Mononuclear cell (primary cell): ENCODE results near the gene FZD7. TPM values are rescaled to one million over a fixed set of nuclear protein-coding genes. Genes with fewer than 3 reads are reported as not detected.

Experiments used
- H3K27me3 ChIP-seq: 2 replicates; pipeline ENCODE4 v1.6.0; 2011; ENCODE audit warnings: low read length, control low read depth; ENCODE audit not compliant: insufficient read depth
- H3K4me1 ChIP-seq: 2 replicates; pipeline ENCODE4 v1.5.1; 2011; ENCODE audit warnings: mild to moderate bottlenecking, low read length, control low read depth; ENCODE audit not compliant: insufficient read depth
- H3K4me3 ChIP-seq: 2 replicates; pipeline ENCODE4 v1.5.1; 2011; ENCODE audit warnings: mild to moderate bottlenecking, low read length, moderate library complexity
- H3K9me3 ChIP-seq: 2 replicates; pipeline ENCODE4 v1.5.1; 2011; ENCODE audit warnings: low read depth, mild to moderate bottlenecking, control low read depth, low read length
- total RNA-seq: library from RNA; depleted of rRNA; stranded (reverse); fragments of >200 nt; gene quantifications from one replicate; pipeline ENCODE4 v1.2.3, GENCODE V29; 2012

FZD7 gene
- total RNA-seq = 0.63 TPM

DNA sequence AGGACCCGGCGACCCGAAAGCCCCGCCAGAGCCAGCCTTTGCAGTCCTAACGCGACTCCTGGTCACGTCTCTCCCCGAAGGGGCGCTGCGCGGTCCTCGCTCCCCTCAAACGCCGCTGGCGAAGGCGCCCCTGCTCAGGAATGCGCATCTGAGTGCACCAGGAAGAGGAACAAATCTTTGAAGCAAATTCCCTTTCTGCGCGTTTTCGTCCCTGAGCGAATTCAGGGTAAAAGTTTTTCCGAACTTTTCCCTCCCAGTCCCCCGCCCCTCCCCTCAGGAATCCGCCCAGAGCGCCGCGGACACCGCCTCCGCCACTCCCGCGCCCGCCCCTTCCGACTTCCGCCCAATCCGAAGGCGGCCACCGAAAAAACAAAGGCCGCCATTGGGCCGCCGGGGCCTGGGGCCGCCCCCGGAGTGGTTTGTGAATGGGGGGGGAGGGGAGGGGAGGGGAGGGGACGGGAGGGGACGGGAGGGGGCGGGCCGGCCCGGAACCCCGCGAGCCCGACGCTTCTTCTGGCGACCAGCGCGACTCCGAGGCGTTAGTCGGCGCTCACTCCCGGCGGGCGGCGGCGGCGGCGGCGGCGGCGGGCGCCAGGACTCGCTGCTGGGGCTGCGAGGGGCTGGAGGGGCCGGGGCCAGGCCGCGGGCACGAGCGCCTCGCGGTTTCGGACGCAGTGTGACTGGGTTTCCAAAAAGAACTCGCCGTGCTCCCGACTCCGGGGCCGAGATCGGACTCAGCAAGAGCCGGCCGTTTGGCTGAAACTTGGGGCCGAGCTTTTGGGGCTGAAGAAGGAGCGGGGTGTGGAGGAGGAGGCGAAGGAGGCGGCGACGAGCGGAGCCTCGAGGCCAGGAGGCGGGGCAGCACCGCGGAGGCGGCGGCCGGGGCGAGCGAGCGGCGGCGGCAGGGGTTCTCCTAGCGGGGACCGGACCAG, at the start of gene FZD7:
FZD7 (plus strand) TSS at position 539 of the 932 bp plus-strand sequence. CDS start 793 bp downstream, outside the sequence.
- Histone ChIP-seq H3K4me1 (peaks cover 29% of the 10 kb centered on the region), H3K4me3 (peak within 1 kb of the TSS; percentile 60), H3K9me3 (no peaks in the 10 kb centered on the region), H3K27me3 (peaks cover 70% of the 10 kb centered on the region)

DNA sequence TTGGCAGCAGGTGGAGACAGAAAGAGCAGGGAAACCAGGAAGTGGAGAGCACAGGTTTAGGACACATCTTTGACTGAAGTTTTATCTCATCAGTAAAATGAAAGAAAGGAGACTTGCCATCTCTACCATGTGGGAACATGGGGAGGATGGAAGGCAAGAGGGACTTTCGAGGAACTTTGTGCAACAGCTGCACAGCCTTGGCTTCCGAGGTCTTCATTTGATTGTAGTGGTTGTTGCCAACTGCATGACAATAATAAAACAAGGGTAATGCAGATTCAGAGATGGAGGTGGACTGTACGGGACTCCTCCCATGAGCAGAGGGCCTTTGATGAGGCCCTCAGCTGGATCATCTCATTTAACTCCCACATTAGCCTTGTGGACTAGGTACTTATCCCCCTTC, 49.3 kb upstream of the FZD7 start:
- Histone ChIP-seq H3K4me1 (no peaks in the 10 kb centered on the region), H3K9me3 (no peaks in the 10 kb centered on the region), H3K4me3 (no peak overlapping the region), H3K27me3 (no peaks in the 10 kb centered on the region)

DNA sequence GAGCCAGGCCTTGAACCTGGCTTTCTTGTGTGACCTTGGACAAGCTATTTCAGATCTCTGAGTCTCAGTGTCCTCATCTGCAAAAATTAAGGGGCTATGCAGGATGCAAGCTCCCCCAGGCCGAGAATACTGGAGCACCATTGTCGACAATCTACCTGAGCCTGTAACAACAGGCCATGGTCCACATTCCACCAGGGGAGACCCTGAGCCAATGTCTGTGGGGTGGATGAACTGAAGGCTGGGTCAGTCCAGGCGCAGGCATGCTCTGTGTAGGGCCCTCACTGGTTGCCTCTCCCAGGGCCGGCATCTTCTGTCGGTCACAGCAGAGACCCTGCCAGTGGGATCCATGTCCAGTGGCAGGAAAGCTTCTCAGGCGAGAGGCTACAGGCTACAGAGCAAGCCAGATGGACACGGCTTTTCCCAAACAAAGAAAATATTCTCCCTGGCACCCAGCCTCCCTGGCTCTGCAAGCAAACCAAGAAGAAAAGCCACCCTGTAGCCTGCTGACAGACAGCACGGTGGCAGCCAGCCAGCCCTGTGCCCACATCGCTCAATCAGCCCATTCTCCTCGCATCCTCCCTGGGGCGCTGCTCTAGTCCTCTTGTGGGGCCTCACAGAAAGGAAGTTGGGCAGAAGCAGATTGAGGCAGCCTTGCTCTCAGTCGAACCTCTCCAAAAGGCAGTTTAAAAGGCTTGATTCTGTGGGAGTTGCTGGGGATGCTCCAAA, 48.7 kb upstream of the FZD7 start:
- no peaks in the 10 kb centered on the region for H3K4me1 ChIP-seq
- no peaks in the 10 kb centered on the region for H3K9me3 ChIP-seq
- H3K4me3 ChIP-seq = no peak overlapping the region
- no peaks in the 10 kb centered on the region for H3K27me3 ChIP-seq

DNA sequence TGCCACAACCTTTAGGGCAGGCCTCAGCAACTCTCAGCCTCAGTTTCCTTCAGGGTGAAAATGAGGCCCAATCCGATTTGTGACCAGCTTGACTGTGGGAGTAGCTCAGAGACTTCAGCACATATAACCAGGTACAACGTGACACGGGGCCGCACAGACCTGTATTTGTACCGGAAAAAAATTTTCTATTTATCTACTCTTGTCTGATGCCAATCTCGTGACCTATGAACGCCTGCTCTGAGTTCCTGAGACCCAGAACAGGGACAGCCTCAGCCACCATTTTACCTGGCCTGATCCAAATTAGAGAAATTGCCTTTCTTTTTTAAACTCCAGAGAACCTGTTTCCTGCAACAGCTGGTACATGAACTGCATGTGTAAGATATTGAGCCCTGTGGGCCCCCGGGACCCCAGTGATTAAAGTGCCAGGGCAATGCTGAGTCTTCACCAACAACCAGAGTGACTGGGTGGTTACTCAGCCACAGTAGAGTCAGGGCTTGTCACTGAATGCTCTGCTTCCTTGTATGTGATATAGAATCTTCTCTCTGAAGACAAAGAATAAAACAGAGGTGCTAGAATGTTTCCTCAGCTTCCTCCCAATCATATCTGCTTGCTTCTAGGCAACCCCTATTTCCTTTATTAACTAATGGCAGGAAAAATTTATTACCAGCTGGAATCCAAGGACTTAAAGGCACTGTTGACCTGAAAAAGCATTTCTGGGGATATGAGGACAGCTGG, 47.8 kb upstream of the FZD7 start:
- Histone ChIP-seq H3K4me3 (no peak overlapping the region), H3K4me1 (no peaks in the 10 kb centered on the region), H3K9me3 (no peaks in the 10 kb centered on the region), H3K27me3 (no peaks in the 10 kb centered on the region)

DNA sequence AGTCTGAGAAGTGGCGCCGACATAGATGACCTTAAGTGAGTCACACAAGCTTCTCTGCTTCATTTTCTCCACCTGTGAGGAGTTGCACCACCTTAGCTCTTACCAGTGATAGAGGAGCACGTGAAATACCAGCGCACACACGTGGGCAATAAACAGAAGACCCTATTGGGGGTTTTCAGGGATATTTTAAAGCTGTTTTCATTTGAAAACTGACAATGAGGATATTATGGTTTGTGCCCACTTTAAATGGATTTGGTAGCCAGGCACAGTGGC, 47.3 kb upstream of the FZD7 start:
- Histone ChIP-seq H3K27me3 (no peaks in the 10 kb centered on the region), H3K4me3 (no peak overlapping the region), H3K9me3 (no peaks in the 10 kb centered on the region), H3K4me1 (no peaks in the 10 kb centered on the region)

DNA sequence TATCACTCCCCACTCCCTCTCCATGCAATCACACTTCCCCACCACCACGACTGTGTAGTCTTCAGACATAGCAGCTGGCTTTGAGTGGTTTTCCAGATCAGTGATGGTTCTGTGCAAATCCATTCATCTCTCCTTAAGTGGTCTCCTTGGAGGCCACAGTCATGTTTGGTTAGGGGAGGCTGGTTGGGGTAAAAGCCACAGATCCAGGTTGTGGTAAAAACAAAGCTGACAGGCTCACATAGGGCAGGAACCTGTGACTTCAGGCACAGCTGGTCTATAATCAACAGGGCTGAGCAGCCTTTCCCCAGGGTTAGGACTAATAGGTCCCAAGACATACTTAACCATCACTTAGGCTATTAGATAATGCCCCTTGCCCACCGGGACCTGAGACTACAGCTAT, 46.2 kb upstream of the FZD7 start:
- Histone ChIP-seq H3K4me1 (no peaks in the 10 kb centered on the region), H3K27me3 (no peaks in the 10 kb centered on the region), H3K9me3 (no peaks in the 10 kb centered on the region), H3K4me3 (no peak overlapping the region)

DNA sequence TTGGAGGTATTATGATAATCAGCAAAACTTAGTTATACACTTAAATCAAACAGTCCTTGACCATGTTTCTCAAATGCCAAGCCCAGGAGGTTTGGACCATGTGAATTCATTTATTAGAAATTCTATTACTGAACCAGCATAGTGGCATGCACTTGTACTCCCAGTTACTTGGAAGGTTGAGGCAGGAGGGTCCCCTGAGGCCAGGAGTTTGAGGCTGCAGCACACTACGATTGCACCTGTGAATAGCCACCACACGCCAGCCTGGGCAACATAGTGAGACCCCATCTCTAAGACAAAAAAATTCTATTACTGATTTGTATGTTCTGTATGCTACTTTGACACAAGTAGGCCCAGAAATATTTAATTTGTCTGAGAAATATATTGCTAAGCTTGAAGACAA, 43.6 kb upstream of the FZD7 start:
- no peaks in the 10 kb centered on the region for H3K4me1 ChIP-seq
- H3K4me3 ChIP-seq = no peak overlapping the region
- no peaks in the 10 kb centered on the region for H3K9me3 ChIP-seq
- H3K27me3 ChIP-seq = no peaks in the 10 kb centered on the region

DNA sequence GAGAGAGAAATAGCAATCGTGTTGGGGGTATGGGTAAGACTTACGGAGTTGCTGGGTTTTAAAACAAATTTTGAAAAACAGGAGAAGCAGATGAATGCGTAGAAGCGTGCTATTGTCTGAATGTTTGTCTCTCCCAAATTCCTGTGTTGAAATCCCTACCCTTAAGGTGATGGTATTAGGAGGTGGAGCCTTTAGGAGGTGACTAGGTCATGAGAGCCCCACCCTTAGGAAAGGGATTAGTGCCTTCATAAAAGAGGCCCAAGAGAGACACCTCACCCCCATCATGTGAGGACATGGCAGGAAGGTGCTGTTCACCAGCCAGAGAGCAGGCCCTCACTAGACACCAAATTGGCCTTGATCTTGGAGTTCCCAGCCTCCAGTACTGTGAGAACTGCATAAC, 40.7 kb upstream of the FZD7 start:
- no peaks in the 10 kb centered on the region for H3K27me3 ChIP-seq
- H3K4me1 ChIP-seq = no peaks in the 10 kb centered on the region
- H3K4me3 ChIP-seq = no peak overlapping the region
- no peaks in the 10 kb centered on the region for H3K9me3 ChIP-seq

DNA sequence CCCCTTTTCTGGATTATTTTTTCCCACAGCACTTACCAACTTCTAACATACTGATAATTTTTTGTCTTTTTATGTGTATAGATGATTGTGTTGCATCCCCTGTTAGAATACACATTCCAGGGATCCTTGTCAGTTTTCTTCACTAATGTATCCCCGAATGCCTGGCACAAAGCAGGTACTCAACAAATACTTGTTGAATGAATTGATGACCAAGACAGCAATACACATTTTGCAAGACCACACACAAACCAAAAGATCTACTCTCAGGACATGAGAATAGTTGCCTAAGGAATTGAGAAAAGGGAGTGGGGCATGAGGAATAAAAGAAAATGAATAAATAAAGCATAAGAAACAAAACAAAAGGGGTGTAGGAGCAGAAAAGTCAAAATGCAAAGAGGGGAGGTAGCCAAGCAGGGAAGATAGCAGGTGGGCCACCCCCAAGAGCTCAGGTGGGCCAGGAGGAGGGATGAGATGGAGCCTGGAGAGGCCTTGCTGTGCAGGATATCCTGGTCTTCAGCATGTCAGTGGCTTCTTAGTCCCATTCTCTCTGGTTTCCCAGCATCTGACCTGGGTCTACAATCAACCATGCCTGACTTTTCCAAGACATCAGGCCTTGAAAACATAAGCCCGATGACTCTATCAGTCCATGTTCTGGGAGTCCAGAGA, 38.5 kb upstream of the FZD7 start:
- Histone ChIP-seq H3K4me1 (no peaks in the 10 kb centered on the region), H3K9me3 (no peaks in the 10 kb centered on the region), H3K4me3 (no peak overlapping the region), H3K27me3 (no peaks in the 10 kb centered on the region)

DNA sequence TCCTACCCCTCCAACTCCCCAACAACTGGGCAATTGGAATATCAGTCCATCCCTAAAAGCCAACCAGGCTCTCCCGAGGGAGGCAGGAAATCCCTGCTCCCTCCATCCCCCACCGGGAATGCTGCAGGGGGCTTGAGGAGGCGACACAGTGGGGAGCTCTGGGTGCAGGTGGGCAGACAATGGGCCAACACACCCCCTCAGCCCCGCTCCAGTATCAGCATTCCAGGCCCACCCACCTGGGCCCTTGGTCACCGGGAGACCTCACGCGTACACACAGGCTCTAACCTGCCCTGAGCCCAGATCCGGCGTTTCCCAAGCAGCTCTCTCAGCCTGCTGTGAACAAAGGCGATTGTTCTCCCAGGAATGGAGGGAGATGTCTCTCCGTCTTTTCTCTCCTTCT, 37.6 kb upstream of the FZD7 start:
- H3K4me1 ChIP-seq = no peaks in the 10 kb centered on the region
- H3K4me3 ChIP-seq = no peak overlapping the region
- H3K9me3 ChIP-seq = no peaks in the 10 kb centered on the region

DNA sequence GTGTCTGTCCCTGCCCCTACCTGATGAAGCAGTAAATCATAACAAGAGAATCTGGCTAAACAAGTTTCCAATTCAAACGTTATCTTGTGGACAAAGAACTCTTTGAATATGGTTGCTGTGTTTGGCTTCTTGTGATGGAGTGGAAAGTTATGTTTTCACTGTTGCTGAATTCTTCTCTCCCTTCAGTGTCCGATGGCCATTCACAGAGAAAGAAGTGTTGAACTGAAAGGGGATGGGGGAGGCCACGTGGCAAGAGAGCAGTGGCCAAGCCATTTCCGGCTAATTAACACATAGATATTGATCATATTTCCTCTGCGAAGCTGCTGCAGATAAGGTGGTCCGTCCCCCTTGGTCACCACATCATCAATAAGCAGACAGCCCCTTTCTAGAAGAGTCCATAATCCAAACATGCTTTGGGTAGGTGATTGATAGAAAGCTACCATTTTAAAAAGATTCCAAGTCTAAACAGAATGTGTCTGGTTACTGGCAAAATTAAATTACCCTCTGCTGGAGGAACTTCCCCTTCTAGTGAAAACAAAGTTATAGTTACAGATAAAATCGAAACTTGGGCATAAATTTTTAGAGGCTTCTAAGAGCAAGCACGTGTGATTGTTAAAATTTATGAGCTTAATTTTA, 36.9 kb upstream of the FZD7 start:
- Histone ChIP-seq H3K4me3 (no peak overlapping the region), H3K4me1 (no peaks in the 10 kb centered on the region), H3K27me3 (no peaks in the 10 kb centered on the region), H3K9me3 (no peaks in the 10 kb centered on the region)

More for the DNA sequence above, 37.6 kb upstream of the FZD7 start:
- H3K27me3 ChIP-seq = no peaks in the 10 kb centered on the region

DNA sequence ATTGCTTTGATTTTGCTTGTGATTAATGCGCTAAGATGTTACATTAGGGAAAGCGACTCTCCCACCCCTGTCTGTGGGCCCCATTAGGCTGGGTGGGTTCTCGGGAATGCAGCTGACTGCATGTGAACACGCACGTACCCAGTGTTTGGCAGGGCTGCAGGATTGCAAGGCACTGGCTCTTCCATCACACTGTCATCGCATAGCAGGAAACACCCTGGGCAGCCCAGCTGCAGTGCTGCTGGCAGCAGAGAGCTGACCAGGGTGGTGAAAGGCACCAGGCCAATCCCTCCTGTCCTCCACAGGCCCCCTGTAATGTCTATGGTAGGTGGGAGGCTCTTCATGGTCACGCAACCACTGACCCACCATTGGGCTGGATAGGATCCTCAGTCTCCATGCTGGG, 34.4 kb upstream of the FZD7 start:
- Histone ChIP-seq H3K27me3 (no peaks in the 10 kb centered on the region), H3K9me3 (no peaks in the 10 kb centered on the region), H3K4me3 (no peak overlapping the region), H3K4me1 (no peaks in the 10 kb centered on the region)

DNA sequence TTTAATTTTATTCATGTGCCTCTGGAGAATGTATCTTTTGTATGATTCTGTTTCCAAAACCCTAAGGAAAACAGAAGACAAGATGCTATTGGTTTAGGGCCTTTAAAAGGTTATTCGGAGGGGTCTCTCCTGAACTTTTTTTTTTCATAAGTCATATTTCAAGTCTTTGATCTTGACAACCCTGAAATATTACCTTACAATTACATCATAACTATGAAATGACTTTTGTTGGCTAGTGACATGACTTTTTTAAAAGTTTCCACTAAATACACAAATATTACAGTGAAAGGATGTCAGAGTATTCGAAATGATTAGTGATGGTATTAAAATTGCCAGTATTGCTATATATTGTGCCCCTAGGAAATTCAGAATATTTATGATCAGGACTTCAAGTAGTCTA, 31.8 kb upstream of the FZD7 start:
- H3K4me3 ChIP-seq = no peak overlapping the region
- H3K9me3 ChIP-seq = no peaks in the 10 kb centered on the region
- no peaks in the 10 kb centered on the region for H3K4me1 ChIP-seq
- no peaks in the 10 kb centered on the region for H3K27me3 ChIP-seq

DNA sequence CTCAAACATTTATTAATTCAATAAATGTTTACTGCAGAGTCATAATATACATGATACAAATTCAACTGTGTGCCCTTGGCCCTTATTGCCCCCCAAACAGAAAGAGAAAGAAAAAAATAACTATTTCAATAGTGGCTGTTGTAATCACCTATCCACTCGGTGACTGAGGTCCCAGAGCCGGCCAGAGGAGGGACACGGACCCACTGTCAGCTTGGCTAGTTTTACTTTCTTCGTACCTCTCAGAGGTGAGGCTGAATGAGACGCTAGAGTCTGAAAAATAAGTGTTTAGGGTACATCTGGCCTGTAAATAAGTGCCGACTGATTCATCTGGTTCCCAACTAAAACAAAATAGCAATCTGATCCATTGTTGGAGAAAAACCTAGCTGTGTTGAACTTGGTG, 31.3 kb upstream of the FZD7 start:
- Histone ChIP-seq H3K9me3 (no peaks in the 10 kb centered on the region), H3K4me1 (no peaks in the 10 kb centered on the region), H3K4me3 (no peak overlapping the region), H3K27me3 (no peaks in the 10 kb centered on the region)
